ENCODE data around the gene BACE2. TPM values are rescaled to one million over a fixed set of nuclear protein-coding genes. Genes with fewer than 3 reads are reported as not detected.

BACE2 gene
- total RNA-seq, 1 experiment from 2014 or later, result 21.3 TPM

DNA sequence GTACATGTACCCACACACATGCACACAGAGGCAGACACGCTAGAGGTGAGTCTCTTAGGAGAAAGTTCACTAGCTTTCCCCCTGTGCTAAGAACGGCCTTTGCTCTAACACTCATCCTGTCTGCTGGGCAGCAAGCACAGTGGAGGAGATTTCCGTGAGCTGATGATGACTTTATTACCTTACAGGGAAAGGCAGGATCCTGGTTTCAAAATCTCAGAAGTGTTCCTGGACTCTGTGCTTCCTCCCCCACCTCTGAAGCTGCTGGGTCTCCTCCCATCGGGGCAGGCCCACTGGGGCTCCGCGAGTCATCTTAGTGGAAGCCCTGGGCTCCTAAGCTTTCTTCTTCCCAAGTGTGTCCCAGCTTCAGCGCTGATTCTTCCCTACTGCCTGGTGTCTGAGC lies 151.3 kb downstream of the BACE2 start:
- intact Hi-C loops (cut with micrococcal nuclease), result no loop called here
- no peaks in the 10 kb centered on the region for H3K4me1 Mint-ChIP-seq (ENCODE audit: insufficient read depth, unreplicated experiment)
- no peaks in the 10 kb centered on the region for H3K36me3 Mint-ChIP-seq (ENCODE audit: insufficient read depth, unreplicated experiment)

DNA sequence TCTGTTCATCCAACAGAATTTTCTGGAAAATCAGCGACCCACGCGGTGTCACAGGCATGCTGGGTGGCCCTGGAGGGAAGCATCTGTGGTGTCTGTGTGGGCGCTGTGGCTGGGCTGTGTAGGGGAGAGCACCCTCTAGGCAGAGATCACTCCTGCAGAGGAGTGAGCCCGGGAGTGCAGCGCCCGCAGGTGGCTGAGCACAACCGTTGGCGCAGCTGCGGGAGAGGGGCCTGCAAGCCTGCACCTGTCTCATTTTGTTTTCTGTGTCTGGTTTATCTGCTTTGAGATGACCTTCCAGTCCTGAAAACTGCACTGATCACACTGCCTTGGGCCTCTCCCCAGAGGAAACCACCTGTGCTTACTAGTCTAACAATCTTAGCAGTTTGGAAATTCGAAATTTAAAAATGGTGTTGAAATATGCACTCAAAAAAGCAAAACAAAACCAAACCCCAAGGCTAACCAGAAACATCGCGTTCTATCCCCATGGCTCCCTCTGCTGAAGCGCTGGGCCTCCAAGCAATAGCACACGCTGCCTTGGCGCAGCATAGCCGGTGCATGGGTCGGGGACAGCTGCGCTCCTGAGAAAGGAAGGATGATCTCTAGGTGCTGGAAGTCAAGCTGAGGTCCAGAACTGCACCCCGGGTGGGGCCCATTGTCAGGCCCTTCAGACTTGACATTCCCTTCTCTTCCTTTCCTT lies 153.4 kb downstream of the BACE2 start:
- ChIA-PET CTCF (no interaction called here), POLR2A (no interaction called here)
- no peak overlapping the region for H3K4me3 Mint-ChIP-seq (ENCODE audit: unreplicated experiment)
- TF ChIP-seq, protein P1, sequence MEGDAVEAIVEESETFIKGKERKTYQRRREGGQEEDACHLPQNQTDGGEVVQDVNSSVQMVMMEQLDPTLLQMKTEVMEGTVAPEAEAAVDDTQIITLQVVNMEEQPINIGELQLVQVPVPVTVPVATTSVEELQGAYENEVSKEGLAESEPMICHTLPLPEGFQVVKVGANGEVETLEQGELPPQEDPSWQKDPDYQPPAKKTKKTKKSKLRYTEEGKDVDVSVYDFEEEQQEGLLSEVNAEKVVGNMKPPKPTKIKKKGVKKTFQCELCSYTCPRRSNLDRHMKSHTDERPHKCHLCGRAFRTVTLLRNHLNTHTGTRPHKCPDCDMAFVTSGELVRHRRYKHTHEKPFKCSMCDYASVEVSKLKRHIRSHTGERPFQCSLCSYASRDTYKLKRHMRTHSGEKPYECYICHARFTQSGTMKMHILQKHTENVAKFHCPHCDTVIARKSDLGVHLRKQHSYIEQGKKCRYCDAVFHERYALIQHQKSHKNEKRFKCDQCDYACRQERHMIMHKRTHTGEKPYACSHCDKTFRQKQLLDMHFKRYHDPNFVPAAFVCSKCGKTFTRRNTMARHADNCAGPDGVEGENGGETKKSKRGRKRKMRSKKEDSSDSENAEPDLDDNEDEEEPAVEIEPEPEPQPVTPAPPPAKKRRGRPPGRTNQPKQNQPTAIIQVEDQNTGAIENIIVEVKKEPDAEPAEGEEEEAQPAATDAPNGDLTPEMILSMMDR (IDR thresholded peaks at IDR 0.05; ENCODE audit: unreplicated experiment), result no peak
- intact Hi-C loops (cut with micrococcal nuclease), result no loop called here
- H3K36me3 Mint-ChIP-seq (ENCODE audit: insufficient read depth, unreplicated experiment), result no peaks in the 10 kb centered on the region
- no peaks in the 10 kb centered on the region for H3K4me1 Mint-ChIP-seq (ENCODE audit: insufficient read depth, unreplicated experiment)
- no peaks in the 10 kb centered on the region for H3K9me3 Mint-ChIP-seq (ENCODE audit: unreplicated experiment)
- no TSS peak for BruUV-seq (replicated peaks)
- H3K27me3 Mint-ChIP-seq (ENCODE audit: insufficient read depth, unreplicated experiment), result peaks cover 17% of the 10 kb centered on the region
- no peak for DNase-seq (ENCODE audit: unreplicated experiment)
- H3K27ac Mint-ChIP-seq (ENCODE audit: low read depth, unreplicated experiment), result no peak overlapping the region

More for the DNA sequence above, 151.3 kb downstream of the BACE2 start:
- H3K4me3 Mint-ChIP-seq (ENCODE audit: unreplicated experiment), result no peak overlapping the region
- no peaks in the 10 kb centered on the region for H3K9me3 Mint-ChIP-seq (ENCODE audit: unreplicated experiment)
- CTCF ChIA-PET, result interaction anchor here (0.6 to 1.2 kb wide), 2 partner anchors 36 to 351 kb away, joined by 3 to 7 read pairs; no protein-coding TSS in a partner anchor
- BruUV-seq (replicated peaks), result no TSS peak
- POLR2A ChIA-PET, result no interaction called here
- TF ChIP-seq, protein P1 (IDR thresholded peaks at IDR 0.05; ENCODE audit: unreplicated experiment), result no peak
- H3K27me3 Mint-ChIP-seq (ENCODE audit: insufficient read depth, unreplicated experiment), result peaks cover 31% of the 10 kb centered on the region
- DNase-seq (ENCODE audit: unreplicated experiment), result no peak
- H3K27ac Mint-ChIP-seq (ENCODE audit: low read depth, unreplicated experiment), result no peak overlapping the region

DNA sequence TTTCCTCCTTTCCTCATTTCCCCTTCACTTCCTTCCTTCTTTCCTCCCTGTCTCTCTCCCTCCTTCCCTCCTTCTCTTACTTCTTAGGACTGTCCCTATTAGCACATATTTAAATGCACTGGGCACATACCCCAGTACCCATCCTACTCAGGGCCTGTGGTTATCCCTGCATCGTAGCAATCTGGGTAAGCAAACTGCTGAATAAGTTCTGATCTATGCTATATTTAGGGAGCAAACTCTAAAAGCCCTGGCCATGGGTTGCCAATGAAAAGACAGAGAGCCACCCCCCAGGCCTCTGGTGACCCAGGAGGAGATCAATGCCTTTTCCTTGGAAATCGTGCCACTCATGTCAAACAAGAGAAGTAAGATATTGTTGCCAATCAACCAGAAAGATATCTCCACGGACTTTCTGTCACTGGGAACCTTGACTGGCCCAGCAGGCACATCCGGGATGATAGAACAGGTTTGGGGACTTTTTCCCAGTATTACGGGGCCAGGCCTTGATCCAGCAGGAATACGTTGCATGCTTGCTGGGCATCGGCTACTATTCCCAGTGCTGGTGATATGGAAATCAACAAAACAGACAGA lies 154.0 kb downstream of the BACE2 start:
- CTCF ChIA-PET, result no interaction called here
- H3K36me3 Mint-ChIP-seq (ENCODE audit: insufficient read depth, unreplicated experiment), result no peaks in the 10 kb centered on the region
- TF ChIP-seq, protein P1 (IDR thresholded peaks at IDR 0.05; ENCODE audit: unreplicated experiment), result no peak
- no peaks in the 10 kb centered on the region for H3K9me3 Mint-ChIP-seq (ENCODE audit: unreplicated experiment)
- H3K27ac Mint-ChIP-seq (ENCODE audit: low read depth, unreplicated experiment), result no peak overlapping the region
- no peaks in the 10 kb centered on the region for H3K4me1 Mint-ChIP-seq (ENCODE audit: insufficient read depth, unreplicated experiment)
- POLR2A ChIA-PET, result no interaction called here
- intact Hi-C loops (cut with micrococcal nuclease), result no loop called here
- no peak for DNase-seq (ENCODE audit: unreplicated experiment)
- peaks cover 17% of the 10 kb centered on the region for H3K27me3 Mint-ChIP-seq (ENCODE audit: insufficient read depth, unreplicated experiment)
- no TSS peak for BruUV-seq (replicated peaks)
- H3K4me3 Mint-ChIP-seq (ENCODE audit: unreplicated experiment), result no peak overlapping the region

DNA sequence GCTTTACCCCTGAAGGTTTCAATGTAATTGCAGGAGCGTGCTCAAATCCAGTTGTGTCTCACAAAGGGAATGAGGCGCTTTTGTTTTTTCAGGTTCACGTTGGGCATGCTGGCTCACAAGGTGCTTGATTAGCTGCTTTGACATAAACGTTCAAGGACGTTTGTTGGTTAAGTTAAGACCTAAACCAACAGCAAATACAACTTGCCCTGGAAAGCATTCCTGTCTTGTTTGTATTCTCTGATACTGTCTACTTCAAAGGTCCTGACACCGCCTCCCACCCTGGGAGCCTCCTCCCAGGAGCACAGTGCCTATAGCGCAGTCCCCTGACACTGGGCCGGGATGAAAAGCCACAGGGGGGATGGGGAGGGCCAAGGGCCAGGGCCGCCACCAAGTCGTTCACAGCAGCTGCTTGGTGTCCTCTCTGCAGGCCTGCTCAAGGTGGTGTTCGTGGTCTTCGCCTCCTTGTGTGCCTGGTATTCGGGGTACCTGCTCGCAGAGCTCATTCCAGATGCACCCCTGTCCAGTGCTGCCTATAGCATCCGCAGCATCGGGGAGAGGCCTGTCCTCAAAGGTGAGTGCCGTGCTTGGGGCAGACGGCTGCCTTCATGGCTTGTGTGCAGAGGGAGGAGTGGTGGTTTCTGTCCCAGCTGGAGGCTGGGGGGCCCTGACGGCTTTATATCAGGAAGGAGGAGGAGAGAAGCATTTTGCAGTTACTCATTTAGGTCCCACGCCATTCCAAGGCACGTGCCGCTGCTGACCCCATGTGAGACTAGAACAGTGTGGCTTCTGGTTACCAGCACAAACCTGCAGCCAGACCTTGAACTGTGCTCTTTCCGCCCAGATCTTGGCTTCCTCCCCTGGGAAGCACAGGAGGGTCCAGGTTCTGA lies 154.8 kb downstream of the BACE2 start:
- TF ChIP-seq, protein P1 (IDR thresholded peaks at IDR 0.05; ENCODE audit: unreplicated experiment), result no peak
- no peak overlapping the region for H3K27ac Mint-ChIP-seq (ENCODE audit: low read depth, unreplicated experiment)
- H3K27me3 Mint-ChIP-seq (ENCODE audit: insufficient read depth, unreplicated experiment), result peaks cover 17% of the 10 kb centered on the region
- ChIA-PET CTCF (interaction anchor here (0.8 kb wide), 1 partner anchor 32 kb away, joined by 4 read pairs; no protein-coding TSS in a partner anchor), POLR2A (no interaction called here)
- no peaks in the 10 kb centered on the region for H3K4me1 Mint-ChIP-seq (ENCODE audit: insufficient read depth, unreplicated experiment)
- no peaks in the 10 kb centered on the region for H3K9me3 Mint-ChIP-seq (ENCODE audit: unreplicated experiment)
- H3K36me3 Mint-ChIP-seq (ENCODE audit: insufficient read depth, unreplicated experiment), result no peaks in the 10 kb centered on the region
- no TSS peak for BruUV-seq (replicated peaks)
- H3K4me3 Mint-ChIP-seq (ENCODE audit: unreplicated experiment), result no peak overlapping the region
- DNase-seq (ENCODE audit: unreplicated experiment), result no peak
- intact Hi-C loops (cut with micrococcal nuclease), result no loop called here
